ENCODE measurements around the gene MPDU1.

DNA sequence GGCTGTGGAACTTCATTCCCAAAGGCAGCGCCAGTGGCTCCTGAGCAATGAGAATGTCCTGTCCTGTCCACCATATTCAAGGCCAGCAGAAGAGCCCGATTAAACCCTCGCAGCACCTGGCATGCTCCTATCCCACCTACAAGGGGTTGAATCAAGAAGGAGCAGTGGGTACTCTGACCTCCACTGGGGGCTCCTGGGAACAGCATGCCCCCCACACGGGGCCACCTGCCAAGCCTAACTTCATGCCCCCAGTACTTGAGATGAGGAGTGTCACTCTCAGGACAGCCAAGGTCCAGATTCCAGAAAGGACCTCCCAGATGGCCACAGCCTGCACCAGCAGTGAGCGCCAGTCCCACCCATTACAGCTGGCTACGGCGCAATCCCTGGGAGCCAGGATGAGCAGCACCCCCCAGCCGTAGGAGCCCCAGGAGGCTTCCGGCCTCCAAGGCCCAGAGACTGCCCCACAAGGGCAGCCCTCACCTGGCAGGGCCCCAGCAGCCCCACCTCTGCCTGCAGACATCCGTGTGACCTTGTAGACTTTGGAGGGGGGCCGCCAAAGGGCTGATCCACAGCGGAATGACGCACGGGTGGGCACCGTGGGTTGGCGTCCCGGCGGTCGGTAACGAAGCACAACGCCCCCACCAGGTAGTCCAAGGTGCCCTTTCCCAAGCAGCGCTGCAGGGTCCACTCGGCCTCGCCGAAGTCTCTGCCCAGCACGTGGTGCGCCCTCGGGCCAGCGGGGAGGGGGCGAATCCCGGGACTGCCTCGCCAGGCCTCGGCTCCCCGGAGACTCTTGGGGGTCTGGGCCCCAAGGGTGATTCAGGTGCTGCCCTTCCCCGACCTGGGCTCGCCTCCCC is 1.0 kb upstream of the MPDU1 start:
- TF ChIP-seq, protein P1, sequence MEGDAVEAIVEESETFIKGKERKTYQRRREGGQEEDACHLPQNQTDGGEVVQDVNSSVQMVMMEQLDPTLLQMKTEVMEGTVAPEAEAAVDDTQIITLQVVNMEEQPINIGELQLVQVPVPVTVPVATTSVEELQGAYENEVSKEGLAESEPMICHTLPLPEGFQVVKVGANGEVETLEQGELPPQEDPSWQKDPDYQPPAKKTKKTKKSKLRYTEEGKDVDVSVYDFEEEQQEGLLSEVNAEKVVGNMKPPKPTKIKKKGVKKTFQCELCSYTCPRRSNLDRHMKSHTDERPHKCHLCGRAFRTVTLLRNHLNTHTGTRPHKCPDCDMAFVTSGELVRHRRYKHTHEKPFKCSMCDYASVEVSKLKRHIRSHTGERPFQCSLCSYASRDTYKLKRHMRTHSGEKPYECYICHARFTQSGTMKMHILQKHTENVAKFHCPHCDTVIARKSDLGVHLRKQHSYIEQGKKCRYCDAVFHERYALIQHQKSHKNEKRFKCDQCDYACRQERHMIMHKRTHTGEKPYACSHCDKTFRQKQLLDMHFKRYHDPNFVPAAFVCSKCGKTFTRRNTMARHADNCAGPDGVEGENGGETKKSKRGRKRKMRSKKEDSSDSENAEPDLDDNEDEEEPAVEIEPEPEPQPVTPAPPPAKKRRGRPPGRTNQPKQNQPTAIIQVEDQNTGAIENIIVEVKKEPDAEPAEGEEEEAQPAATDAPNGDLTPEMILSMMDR (IDR thresholded peaks at IDR 0.05) = no peak
- no peak for TF ChIP-seq POLR2A (IDR thresholded peaks at IDR 0.05; ENCODE audit: low read depth)
- TF ChIP-seq POLR2AphosphoS5 (IDR thresholded peaks at IDR 0.05) = no peak
- TF ChIP-seq EP300 (IDR thresholded peaks at IDR 0.05) = no peak

Measured in esophagus muscularis mucosa (tissue), 4 donors.